ENCODE data around the gene CDC5L. TPM values are rescaled to one million over a fixed set of nuclear protein-coding genes. Genes with fewer than 3 reads are reported as not detected.

CDC5L gene
- total RNA-seq, 1 experiment from 2014 or later = 24.6 TPM

DNA sequence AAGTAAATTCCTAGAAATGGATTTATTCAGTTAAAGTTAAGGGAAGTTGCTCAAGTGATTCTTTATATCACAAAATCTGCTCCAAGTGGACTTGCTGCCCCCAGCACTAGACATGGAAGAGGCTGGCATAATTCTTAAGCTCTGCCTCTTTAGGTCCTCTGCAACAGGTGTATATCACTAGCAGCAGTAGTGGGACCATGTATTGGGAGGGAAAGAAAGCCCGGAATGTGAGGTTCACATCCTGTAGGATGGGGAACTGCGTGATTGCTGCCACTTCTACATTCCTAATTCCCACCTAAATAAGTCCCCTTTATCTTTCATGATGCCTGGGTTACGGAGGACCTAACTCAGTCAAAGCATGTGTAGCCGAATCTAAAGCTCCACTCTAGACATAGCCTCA lies 31.9 kb upstream of the CDC5L start:
- DNase-seq (ENCODE audit: low read depth, low spot score) = no peak
- Histone ChIP-seq H3K36me3 (ENCODE audit: control insufficient read depth in 1 of 2, insufficient read depth in 2 of 2, low read length in 2 of 2) (no peaks in the 10 kb centered on the region), H3K4me2 (ENCODE audit: low read length) (no peak overlapping the region), H3K4me3 (replicated peaks in 1 of 2; ENCODE audit: low read depth in 1 of 2, low read length in 2 of 2) (no peak overlapping the region), H4K20me1 (ENCODE audit: insufficient read depth) (no peaks in the 10 kb centered on the region), H3K9me2 (ENCODE audit: insufficient read depth) (no peaks in the 10 kb centered on the region), H3K79me2 (ENCODE audit: insufficient read depth, low read length) (no peaks in the 10 kb centered on the region), H3K4me1 (ENCODE audit: control insufficient read depth in 1 of 2, insufficient read depth in 2 of 2, low read length in 2 of 2) (no peaks in the 10 kb centered on the region), H2AFZ (ENCODE audit: low read depth, low read length, poor library complexity, severe bottlenecking) (no peak overlapping the region), H3K27ac (ENCODE audit: low read depth, low read length) (no peak overlapping the region), H3K9ac (ENCODE audit: low read length) (no peak overlapping the region), H3K9me3 (ENCODE audit: control insufficient read depth in 1 of 2, insufficient read depth in 1 of 2, low read depth in 1 of 2, low read length in 2 of 2) (no peaks in the 10 kb centered on the region), H3K27me3 (ENCODE audit: insufficient read depth, low read length) (no peaks in the 10 kb centered on the region)
- intact Hi-C loops (cut with micrococcal nuclease) = no loop called here
- no peak for ATAC-seq
- POLR2A ChIA-PET = no interaction called here
- CTCF ChIA-PET = no interaction called here
- TF ChIP-seq ZNF274 (IDR thresholded peaks at IDR 0.05; ENCODE audit: low read depth, low read length) (no peak), RAD21 (IDR thresholded peaks at IDR 0.05; ENCODE audit: low read depth) (no peak), EGR1 (IDR thresholded peaks at IDR 0.05; ENCODE audit: low read depth) (no peak), CBX3 (IDR thresholded peaks at IDR 0.05; ENCODE audit: low read depth) (no peak), JUND (IDR thresholded peaks at IDR 0.05) (no peak), POLR2A (IDR thresholded peaks at IDR 0.05; ENCODE audit: borderline replicate concordance, extremely low read depth, insufficient read depth, insufficient read length) (no peak), EZH2 (IDR thresholded peaks at IDR 0.05) (no peak), SIN3A (IDR thresholded peaks at IDR 0.05; ENCODE audit: low read depth) (no peak), POLR2AphosphoS5 (IDR thresholded peaks at IDR 0.05; ENCODE audit: low read depth, low read length) (no peak), TCF7L2 (IDR thresholded peaks at IDR 0.05; ENCODE audit: borderline replicate concordance, extremely low read depth, insufficient read depth, insufficient read length) (no peak), ELF1 (IDR thresholded peaks at IDR 0.05; ENCODE audit: borderline replicate concordance, low read depth) (no peak), FOSL1 (IDR thresholded peaks at IDR 0.05; ENCODE audit: low read depth) (no peak), CEBPB (IDR thresholded peaks at IDR 0.05; ENCODE audit: low read depth) (no peak), YY1 (IDR thresholded peaks at IDR 0.05; ENCODE audit: extremely low read depth, insufficient replicate concordance, low read depth, low read length) (no peak), ZFX (IDR thresholded peaks at IDR 0.05) (no peak), SP1 (IDR thresholded peaks at IDR 0.05; ENCODE audit: low read depth) (no peak)
- TF ChIP-seq, protein P1, sequence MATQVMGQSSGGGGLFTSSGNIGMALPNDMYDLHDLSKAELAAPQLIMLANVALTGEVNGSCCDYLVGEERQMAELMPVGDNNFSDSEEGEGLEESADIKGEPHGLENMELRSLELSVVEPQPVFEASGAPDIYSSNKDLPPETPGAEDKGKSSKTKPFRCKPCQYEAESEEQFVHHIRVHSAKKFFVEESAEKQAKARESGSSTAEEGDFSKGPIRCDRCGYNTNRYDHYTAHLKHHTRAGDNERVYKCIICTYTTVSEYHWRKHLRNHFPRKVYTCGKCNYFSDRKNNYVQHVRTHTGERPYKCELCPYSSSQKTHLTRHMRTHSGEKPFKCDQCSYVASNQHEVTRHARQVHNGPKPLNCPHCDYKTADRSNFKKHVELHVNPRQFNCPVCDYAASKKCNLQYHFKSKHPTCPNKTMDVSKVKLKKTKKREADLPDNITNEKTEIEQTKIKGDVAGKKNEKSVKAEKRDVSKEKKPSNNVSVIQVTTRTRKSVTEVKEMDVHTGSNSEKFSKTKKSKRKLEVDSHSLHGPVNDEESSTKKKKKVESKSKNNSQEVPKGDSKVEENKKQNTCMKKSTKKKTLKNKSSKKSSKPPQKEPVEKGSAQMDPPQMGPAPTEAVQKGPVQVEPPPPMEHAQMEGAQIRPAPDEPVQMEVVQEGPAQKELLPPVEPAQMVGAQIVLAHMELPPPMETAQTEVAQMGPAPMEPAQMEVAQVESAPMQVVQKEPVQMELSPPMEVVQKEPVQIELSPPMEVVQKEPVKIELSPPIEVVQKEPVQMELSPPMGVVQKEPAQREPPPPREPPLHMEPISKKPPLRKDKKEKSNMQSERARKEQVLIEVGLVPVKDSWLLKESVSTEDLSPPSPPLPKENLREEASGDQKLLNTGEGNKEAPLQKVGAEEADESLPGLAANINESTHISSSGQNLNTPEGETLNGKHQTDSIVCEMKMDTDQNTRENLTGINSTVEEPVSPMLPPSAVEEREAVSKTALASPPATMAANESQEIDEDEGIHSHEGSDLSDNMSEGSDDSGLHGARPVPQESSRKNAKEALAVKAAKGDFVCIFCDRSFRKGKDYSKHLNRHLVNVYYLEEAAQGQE (IDR thresholded peaks at IDR 0.05; ENCODE audit: low read depth) = no peak
- TF ChIP-seq, protein P2, sequence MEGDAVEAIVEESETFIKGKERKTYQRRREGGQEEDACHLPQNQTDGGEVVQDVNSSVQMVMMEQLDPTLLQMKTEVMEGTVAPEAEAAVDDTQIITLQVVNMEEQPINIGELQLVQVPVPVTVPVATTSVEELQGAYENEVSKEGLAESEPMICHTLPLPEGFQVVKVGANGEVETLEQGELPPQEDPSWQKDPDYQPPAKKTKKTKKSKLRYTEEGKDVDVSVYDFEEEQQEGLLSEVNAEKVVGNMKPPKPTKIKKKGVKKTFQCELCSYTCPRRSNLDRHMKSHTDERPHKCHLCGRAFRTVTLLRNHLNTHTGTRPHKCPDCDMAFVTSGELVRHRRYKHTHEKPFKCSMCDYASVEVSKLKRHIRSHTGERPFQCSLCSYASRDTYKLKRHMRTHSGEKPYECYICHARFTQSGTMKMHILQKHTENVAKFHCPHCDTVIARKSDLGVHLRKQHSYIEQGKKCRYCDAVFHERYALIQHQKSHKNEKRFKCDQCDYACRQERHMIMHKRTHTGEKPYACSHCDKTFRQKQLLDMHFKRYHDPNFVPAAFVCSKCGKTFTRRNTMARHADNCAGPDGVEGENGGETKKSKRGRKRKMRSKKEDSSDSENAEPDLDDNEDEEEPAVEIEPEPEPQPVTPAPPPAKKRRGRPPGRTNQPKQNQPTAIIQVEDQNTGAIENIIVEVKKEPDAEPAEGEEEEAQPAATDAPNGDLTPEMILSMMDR (IDR thresholded peaks at IDR 0.05 in 2 of 3, conservative IDR thresholded peaks at IDR 0.05 in 1 of 3; ENCODE audit: borderline replicate concordance in 1 of 3, insufficient read depth in 1 of 3, low read depth in 2 of 3, low read length in 2 of 3) = no peak
- TF ChIP-seq, protein P3, sequence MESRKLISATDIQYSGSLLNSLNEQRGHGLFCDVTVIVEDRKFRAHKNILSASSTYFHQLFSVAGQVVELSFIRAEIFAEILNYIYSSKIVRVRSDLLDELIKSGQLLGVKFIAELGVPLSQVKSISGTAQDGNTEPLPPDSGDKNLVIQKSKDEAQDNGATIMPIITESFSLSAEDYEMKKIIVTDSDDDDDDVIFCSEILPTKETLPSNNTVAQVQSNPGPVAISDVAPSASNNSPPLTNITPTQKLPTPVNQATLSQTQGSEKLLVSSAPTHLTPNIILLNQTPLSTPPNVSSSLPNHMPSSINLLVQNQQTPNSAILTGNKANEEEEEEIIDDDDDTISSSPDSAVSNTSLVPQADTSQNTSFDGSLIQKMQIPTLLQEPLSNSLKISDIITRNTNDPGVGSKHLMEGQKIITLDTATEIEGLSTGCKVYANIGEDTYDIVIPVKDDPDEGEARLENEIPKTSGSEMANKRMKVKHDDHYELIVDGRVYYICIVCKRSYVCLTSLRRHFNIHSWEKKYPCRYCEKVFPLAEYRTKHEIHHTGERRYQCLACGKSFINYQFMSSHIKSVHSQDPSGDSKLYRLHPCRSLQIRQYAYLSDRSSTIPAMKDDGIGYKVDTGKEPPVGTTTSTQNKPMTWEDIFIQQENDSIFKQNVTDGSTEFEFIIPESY (IDR thresholded peaks at IDR 0.05; ENCODE audit: extremely low read depth, insufficient replicate concordance, low read length) = no peak
- RAD21 ChIA-PET (ENCODE audit: low non-redundant PET in 1 of 2, low total read pairs in 2 of 2, uncharacterized antibody in 2 of 2, unreplicated experiment in 2 of 2) = no interaction called here
- no TSS peak for BruUV-seq (replicated peaks)
